ENCODE data around the gene RET. TPM values are rescaled to one million over a fixed set of nuclear protein-coding genes. Genes with fewer than 3 reads are reported as not detected.

RET gene
- polyA plus RNA-seq, 3 donors, result 0.08 to 0.39 (median 0.14) TPM

- H3K27me3 ChIP-seq (ENCODE audit: control insufficient read depth in 2 of 2, insufficient read depth in 2 of 2, low read length in 2 of 2), result no peaks in the 10 kb centered on the region
- peak overlapping the region; percentile 88 to 98 for H3K27ac ChIP-seq (ENCODE audit: low read depth in 1 of 2, low read length in 2 of 2)
- DNase-seq, result no peak
- no peaks in the 10 kb centered on the region for H3K36me3 ChIP-seq (replicated peaks in 1 of 2; ENCODE audit: control insufficient read depth in 1 of 2, insufficient read depth in 2 of 2, low read length in 2 of 2)
- Mint-ChIP-seq H3K9me3 (peaks cover 0 to 2% (median 0%) of the 10 kb centered on the region in 7 donors), H3K27ac (peak overlapping the region; percentile 93 to 98 (median 97)), H3K27me3 (ENCODE audit: low read depth in 3 of 3) (peaks cover 0 to 4% (median 0%) of the 10 kb centered on the region in 3 donors), H3K4me1 (peaks cover 64% of the 10 kb centered on the region), H3K36me3 (peaks cover 20 to 24% of the 10 kb centered on the region in 2 donors), H3K4me3 (peak overlapping the region; percentile 95 to 97)
- H2AFZ ChIP-seq (ENCODE audit: insufficient read depth, low read depth, low read length, poor library complexity, severe bottlenecking), result peak overlapping the region; percentile 69
- TF ChIP-seq CTCF (IDR thresholded peaks at IDR 0.05), result no peak
- peak overlapping the region; percentile 58 to 89 (median 77) for H3K4me3 ChIP-seq (replicated peaks in 1 of 3; ENCODE audit: low read depth in 2 of 3, low read length in 3 of 3)
- H3K9me3 ChIP-seq (replicated peaks in 1 of 2; ENCODE audit: control insufficient read depth in 1 of 2, insufficient read depth in 1 of 2, low read length in 2 of 2), result no peaks in the 10 kb centered on the region
- peaks cover 70% of the 10 kb centered on the region for H3K79me2 ChIP-seq (ENCODE audit: insufficient read depth, low read length)
- H3K4me1 ChIP-seq (ENCODE audit: control insufficient read depth in 1 of 2, insufficient read depth in 2 of 2, low read length in 2 of 2), result peaks cover 52 to 82% of the 10 kb centered on the region in 2 donors
- peaks cover 21% of the 10 kb centered on the region for H4K20me1 ChIP-seq (ENCODE audit: insufficient read depth, low read length)
- peak overlapping the region; percentile 78 for H3K4me2 ChIP-seq (replicated peaks; ENCODE audit: extremely low read depth, low read length, poor library complexity, severe bottlenecking)
- H3K9ac ChIP-seq (ENCODE audit: insufficient read depth, low read length, poor library complexity, severe bottlenecking), result peak overlapping the region; percentile 95
- intact Hi-C loops (cut with micrococcal nuclease), result loop anchor here in 1 of 2 donors (2.0 to 5.0 kb wide), 2 partner anchors 17 to 35 kb away; no protein-coding TSS in a partner anchor
- WGBS (ENCODE audit: insufficient coverage), result 1% methylated on average over 27 of the region's 30 CpGs
Measured at GRCh38 chr10:43137717-43138020, 60.8 kb downstream of the RET start.

GRCh38 chr10:43138021-43138756 lies 61.3 kb downstream of the RET start, which contains the start of gene CSGALNACT2:
Gene CSGALNACT2 (plus strand): TSS chr10:43138445. CDS start chr10:43155150, 16,705 bp downstream.
- peak within 1 kb of the TSS; percentile 78 for H3K4me2 ChIP-seq (replicated peaks; ENCODE audit: extremely low read depth, low read length, poor library complexity, severe bottlenecking)
- 0% methylated on average over 85 of the region's 93 CpGs for WGBS (ENCODE audit: insufficient coverage)

More at GRCh38 chr10:43138021-43138756, 61.3 kb downstream of the RET start, which contains the start of gene CSGALNACT2:
- Histone ChIP-seq H4K20me1 (ENCODE audit: insufficient read depth, low read length) (peaks cover 26% of the 10 kb centered on the region), H3K27me3 (ENCODE audit: control insufficient read depth in 2 of 2, insufficient read depth in 2 of 2, low read length in 2 of 2) (no peaks in the 10 kb centered on the region), H3K79me2 (ENCODE audit: insufficient read depth, low read length) (peaks cover 75% of the 10 kb centered on the region), H3K9me3 (replicated peaks in 1 of 2; ENCODE audit: control insufficient read depth in 1 of 2, insufficient read depth in 1 of 2, low read length in 2 of 2) (no peaks in the 10 kb centered on the region), H3K4me3 (replicated peaks in 1 of 3; ENCODE audit: low read depth in 2 of 3, low read length in 3 of 3) (peak within 1 kb of the TSS; percentile 89 to 99 (median 98)), H2AFZ (ENCODE audit: insufficient read depth, low read depth, low read length, poor library complexity, severe bottlenecking) (peak within 1 kb of the TSS; percentile 69), H3K9ac (ENCODE audit: insufficient read depth, low read length, poor library complexity, severe bottlenecking) (peak within 1 kb of the TSS; percentile 95), H3K4me1 (ENCODE audit: control insufficient read depth in 1 of 2, insufficient read depth in 2 of 2, low read length in 2 of 2) (peaks cover 51 to 82% of the 10 kb centered on the region in 2 donors), H3K36me3 (replicated peaks in 1 of 2; ENCODE audit: control insufficient read depth in 1 of 2, insufficient read depth in 2 of 2, low read length in 2 of 2) (no peaks in the 10 kb centered on the region), H3K27ac (ENCODE audit: low read depth in 1 of 2, low read length in 2 of 2) (peak within 1 kb of the TSS; percentile 97 to 98)
- peaks cover 0 to 2% (median 0%) of the 10 kb centered on the region in 7 donors for H3K9me3 Mint-ChIP-seq
- intact Hi-C loops (cut with micrococcal nuclease), result loop anchor here in 1 of 2 donors (2.0 to 5.0 kb wide), 2 partner anchors 17 to 34 kb away; no protein-coding TSS in a partner anchor
- peak; percentile 89 to 92 (median 90) for DNase-seq
- H3K36me3 Mint-ChIP-seq, result peaks cover 21 to 25% of the 10 kb centered on the region in 2 donors
- H3K4me3 Mint-ChIP-seq, result peak within 1 kb of the TSS; percentile 97 to 99
- peaks cover 63% of the 10 kb centered on the region for H3K4me1 Mint-ChIP-seq
- TF ChIP-seq CTCF (IDR thresholded peaks at IDR 0.05), result no peak
- H3K27me3 Mint-ChIP-seq (ENCODE audit: low read depth in 3 of 3), result peaks cover 0 to 4% (median 0%) of the 10 kb centered on the region in 3 donors
- peak within 1 kb of the TSS; percentile 98 to 100 (median 99) for H3K27ac Mint-ChIP-seq

Measured in CD14-positive monocyte (primary cell).